RPMI8226 (cell line): ENCODE measurements around the gene ADGRG6.
"Not testable (repeated sequence)": the region's sequence is repeated elsewhere in the genome, so short reads cannot be mapped to it uniquely, and the experiment has no call there.

Experiments
- DNase-seq: peaks from one replicate; pipeline ENCODE4 v3.0.0-alpha.2; 2015

Gene ADGRG6

GRCh38 chr6:142322504-142323198, 20.8 kb downstream of the ADGRG6 start:
- no peak for DNase-seq

DNA sequence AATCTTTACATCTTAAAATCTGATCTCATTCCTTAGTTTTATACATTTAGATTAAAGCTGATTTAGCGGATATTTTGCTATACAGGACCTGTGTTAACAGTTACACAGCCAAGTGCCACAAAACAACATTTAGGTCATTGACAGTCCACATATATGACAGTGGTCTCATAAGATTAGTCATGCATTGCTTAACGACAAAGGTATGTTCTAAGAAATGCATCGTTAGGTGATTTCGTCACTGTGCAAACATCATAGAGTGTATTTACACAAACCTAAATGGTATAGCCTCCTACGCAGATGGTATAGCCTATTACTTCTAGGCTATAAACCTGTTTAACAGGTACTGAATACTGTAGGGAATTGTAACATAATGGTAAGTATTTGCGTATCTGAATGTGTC, 21.6 kb downstream of the ADGRG6 start:
- DNase-seq, result no peak

DNA sequence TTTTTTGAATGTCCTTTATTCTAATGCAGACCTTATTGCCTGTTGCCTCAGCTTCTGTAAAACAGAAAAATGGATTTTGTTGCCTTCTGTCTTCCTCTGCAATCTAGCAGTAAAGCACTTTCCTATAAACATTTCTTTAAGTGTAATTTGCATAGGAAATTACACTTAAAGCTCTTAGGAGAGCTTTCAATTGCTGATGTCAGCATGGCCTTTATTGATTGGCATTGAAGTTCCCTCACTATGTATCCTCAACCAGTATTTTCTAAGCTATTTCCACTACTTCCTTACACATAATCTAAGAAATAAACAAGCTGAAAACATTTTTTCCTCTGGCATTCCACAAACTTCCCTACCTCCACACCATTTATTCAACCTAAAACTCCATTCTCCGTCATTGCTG, 22.3 kb downstream of the ADGRG6 start:
- DNase-seq, result no peak

DNA sequence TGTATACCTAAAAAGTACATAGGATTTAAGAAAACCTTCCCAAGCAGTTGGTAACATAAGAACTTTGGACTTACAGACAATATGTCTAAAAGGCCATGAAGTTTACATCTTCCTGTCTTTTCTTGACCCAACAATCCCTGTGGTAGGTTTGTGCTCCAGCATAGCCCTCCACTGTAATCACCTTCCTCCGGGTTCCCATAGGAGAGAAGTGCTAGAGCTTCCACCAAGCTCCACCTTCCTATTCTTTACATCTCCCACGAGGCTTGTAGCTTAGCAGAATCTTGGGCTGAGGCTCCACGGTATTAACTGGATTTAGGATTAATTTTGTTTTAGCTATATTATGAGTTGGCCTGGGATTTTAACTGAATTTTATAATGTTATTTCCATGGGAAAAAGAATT, 23.3 kb downstream of the ADGRG6 start:
- no peak for DNase-seq

DNA sequence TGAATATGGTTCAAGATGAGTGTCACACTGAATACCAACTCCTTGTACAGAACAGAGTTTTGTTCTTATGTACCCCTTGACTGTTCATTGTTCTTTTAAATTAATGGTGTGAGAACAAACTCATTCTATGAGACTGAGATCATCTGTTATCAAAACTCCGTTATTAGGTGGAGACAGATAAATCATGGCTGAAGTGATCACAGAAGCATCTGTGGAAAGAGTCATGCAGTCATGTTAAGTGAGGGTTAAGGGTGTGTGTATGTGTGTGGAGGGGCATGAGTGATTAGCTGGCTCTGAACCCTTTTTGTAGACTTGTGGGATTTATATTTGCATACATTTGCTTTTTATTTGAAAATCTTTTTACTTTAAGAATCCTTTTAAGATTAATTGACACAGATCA, 24.7 kb downstream of the ADGRG6 start:
- DNase-seq, result no peak

GRCh38 chr6:142328070-142328469, 26.3 kb downstream of the ADGRG6 start:
- DNase-seq, result no peak

DNA sequence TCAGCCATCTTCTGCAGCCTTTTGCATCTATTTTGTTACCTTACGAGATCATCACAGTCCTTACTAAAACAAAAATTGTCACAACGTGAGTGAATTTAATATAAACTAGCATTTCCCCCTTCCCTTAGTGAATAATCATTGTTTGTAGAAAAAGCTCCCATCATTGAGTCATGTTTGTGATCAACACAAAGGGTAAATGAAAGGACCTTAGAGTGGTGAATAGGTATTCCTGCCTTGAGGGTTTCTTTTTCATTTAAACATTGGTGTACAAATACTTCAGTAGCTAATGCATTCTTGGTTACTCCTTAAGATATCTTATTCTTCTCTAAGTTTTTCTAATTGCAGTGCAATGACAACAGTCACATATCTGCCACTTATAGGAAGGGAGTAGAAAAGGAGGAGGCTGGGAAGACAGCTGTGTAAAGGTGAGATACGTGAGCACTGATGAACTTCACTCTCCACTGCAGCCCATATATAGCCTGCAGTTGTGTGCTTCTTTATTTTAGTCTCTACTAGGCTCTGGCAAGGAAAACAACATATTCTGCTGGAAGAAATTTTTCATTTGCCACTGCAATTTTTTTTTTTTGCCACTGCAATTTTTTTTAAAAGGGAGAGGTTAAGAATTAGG, 27.8 kb downstream of the ADGRG6 start:
- DNase-seq, result no peak

DNA sequence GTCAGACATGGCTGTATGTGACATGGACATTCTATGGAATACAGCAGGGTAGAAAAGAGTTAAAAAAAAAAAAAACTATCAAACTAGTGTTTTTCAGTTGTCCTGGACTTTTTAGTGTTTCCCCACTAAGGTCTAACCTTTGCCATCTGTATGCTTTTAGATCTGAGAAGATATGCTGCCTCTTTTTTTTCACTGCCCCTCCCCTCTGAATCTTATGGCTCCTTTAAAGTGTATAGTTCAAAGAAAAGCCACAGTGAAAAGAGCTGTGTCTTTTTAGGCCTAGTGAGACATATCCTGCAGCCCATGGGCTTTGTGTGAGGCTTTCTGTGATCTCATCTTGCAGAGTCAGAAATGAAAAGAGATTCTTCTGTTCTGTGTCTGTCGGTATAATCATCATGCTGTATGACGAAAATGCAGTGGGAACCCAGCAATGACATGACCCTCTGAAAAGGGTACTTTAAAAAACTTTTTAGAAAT, 29.3 kb downstream of the ADGRG6 start:
- no peak for DNase-seq

GRCh38 chr6:142331601-142332000, 29.8 kb downstream of the ADGRG6 start:
- no peak for DNase-seq

- no peak for DNase-seq
These were observed 30.7 kb downstream of the ADGRG6 start for GRCh38 chr6:142332393-142333098.

DNA sequence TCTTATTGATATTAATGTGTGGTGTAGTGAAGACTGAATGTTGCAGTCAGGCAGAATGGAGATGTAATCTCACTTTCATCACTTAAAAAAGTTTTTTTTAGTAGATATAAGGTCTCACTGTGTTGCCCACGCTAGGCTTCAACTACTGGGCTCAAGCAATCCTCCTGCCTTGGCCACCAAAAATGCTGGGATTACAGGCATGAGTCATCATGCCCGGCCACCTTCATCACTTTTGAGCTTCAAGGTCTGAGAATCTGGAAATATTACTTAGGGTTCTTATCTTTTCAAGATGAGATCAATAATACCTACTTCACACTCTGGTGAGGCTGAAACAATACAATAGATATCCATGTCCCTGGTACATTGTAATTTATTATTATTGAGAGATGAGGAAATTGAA, 31.6 kb downstream of the ADGRG6 start:
- DNase-seq, result no peak

DNA sequence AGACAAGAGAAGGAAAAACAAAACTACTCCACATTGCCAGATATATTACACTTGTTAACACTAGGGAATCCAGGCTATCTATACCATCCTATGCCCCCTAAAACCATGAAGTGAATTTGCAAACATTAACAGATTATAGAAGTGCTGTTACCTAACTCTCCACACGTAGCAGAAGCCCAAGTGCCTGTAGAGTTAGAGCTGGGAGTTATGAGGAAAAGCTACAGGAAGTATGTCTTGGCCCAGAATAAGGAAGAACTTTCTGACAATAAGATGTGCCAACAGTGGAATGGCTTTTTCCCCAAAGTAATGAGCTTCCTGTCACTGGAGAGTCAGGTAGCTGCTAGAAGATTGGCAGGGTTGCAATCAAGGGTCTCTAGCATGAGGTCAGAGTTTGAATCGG, 32.5 kb downstream of the ADGRG6 start:
- no peak for DNase-seq

GRCh38 chr6:142335415-142335814, 33.6 kb downstream of the ADGRG6 start:
- DNase-seq, result no peak

DNA sequence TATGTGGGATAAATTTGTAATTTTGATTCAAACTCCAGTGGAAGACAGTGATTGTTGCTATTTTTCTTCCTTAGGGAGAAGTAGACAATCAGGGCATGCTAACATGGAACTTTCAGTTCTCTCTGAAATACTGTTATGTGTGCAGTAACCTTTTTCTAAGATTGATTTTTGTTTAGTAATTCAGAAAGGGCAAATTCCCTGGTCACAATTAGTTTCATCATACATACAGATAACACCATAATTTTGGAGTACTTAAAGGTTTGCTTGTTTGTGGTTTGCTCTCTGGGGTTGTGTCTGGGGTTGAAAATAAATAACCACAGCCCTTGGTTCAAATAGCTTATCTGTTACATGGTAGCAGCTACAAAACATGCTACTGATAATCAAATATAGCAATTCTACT, 34.4 kb downstream of the ADGRG6 start:
- no peak for DNase-seq

- no peak for DNase-seq
These were observed 35.0 kb downstream of the ADGRG6 start for GRCh38 chr6:142336787-142337186.

DNA sequence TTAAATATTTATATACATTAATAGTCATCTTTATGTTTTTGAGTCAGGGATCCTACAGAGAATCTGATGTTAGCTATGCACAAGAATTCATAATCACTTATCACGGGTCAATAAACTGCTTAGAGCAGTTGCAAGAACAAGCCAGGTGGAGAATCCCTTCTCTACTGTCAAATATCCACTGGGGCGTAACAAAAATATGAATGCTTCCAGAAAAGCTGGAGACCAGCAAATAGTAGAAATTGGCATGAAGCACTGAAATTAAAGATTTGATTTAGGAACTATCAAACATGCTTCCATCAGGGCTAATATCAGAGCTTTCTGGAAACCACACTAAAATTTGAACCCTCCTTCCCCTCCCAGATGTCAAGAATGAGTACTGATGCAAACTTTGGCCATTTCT, 37.3 kb downstream of the ADGRG6 start:
- no peak for DNase-seq

DNA sequence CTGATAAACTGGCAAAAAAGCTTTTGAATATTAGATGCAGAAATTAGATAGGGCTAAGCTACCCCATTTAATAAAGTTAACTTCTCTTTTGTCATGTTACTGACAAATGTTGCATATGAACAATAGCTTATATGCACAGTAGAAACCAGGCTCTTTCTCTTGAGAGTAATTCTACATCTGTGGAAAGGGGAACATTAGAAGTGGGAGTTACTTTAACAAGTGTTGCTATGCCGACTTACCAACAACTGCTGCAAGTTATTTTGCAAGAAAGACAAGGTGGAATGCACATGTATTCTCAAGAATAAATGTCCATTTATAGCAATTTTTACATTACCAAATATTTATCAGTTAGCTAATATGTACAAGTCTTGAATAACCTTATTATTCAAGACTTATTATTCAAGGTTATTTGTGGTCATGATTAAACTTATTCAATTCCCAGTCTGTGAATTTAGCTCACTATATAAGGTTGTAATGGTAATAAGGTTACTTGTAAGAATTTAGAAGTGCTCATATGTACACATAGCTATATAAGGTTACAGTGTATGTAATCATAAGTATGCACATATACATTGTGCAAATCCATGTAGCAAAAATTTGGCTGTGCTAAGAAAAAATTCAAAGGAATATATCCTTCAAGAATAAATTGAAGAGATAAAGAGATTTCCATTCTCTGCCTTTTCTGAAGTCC, 38.3 kb downstream of the ADGRG6 start:
- DNase-seq, result no peak

DNA sequence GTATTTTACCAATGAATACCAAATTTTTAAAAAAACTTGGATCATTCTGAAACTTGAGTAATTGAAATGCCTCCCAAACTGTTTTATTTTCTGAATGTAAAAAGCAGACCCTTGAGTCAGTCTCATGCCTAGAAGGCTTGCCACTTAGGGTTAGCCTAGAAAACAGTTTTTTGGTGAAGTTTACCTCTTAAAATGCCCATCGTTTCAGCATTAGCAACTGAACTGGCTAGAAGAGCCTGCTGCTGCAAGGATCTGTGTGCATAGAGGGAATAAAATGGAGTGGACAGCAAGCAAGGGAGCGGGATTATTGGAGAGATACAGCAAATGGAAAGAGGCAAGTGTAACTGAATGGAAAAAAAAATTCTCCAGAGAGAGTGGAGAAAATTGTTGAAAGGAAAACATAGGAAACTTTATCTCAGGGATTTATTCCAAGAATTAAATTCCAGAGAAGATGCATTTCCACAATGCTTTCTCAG, 40.1 kb downstream of the ADGRG6 start:
- DNase-seq, result no peak

DNA sequence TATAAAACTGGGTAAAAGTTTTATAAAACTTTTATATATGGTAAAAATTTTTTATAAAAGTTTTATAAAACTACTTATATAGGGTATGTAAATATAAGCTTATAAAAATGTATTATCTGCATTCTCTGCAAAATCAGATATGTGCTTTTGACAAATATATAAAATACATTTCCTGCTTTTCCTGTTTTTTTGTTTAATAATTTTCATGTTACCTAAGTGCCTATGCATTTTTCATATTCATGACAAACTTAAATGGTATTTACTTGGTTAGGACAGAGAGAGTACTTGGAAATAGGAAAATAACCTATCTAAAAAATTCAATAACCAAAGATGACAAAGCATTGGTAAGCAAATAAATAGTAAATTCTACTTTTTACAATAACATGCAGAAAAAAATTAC, 41.2 kb downstream of the ADGRG6 start:
- no peak for DNase-seq

GRCh38 chr6:142343938-142344337, 42.1 kb downstream of the ADGRG6 start:
- DNase-seq, result no peak

- no peak for DNase-seq
These were observed 43.5 kb downstream of the ADGRG6 start for GRCh38 chr6:142345261-142345660.

DNA sequence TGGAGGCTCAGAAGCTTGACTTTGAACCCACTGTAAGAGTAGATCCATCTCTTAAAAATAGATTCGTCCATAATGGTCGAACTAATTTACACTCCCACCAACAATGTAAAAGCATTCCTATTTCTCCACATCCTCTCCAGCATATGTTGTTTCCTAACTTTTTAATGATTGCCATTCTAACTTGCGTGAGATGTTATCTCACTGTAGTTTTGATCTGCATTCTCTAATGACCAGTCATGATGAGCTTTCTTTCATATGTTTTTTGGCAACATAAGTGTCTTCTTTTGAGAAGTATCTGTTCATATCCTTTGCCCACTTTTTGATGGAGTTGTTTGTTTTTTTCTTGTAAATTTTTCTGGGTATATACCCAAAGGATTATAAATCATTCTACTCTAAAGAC, 44.4 kb downstream of the ADGRG6 start:
- not testable (repeated sequence) for DNase-seq

GRCh38 chr6:142349215-142349823, 47.5 kb downstream of the ADGRG6 start:
- no peak for DNase-seq
